A673 (cell line): ENCODE results near the gene SSH2.

ENCODE experiments used
- CTCF ChIP-seq: fragments of 300-800, 200-600 bp; sonication (generic); conservative IDR thresholded peaks from 2 replicates; pipeline ENCODE4 v1.5.1; 2017; ENCODE audit warnings: low read depth, mild to moderate bottlenecking, antibody characterized with exemption, low read length, moderate library complexity, mixed read lengths
- EZH2 ChIP-seq: fragments of 200-600 bp; sonication (generic); IDR thresholded peaks from 2 replicates; pipeline ENCODE4 v1.6.1; 2017; ENCODE audit warnings: borderline replicate concordance, low read depth, mild to moderate bottlenecking, mixed read lengths, antibody characterized with exemption, low read length; ENCODE audit not compliant: poor library complexity, severe bottlenecking

- TF ChIP-seq CTCF (no peak), EZH2 (no peak)
Measured at GRCh38 chr17:29977836-29978235, 47.8 kb upstream of the SSH2 start.
